Rectal smooth muscle tissue (tissue), 1 donor: ENCODE measurements around the gene IL1B.
"Not testable (repeated sequence)": the region's sequence is repeated elsewhere in the genome, so short reads cannot be mapped to it uniquely, and the experiment has no call there.

Experiments
- H3K27ac ChIP-seq: one replicate; pipeline ENCODE4 v1.7.0; 2013; ENCODE audit warnings: low read depth, low read length, inconsistent platforms
- H3K27me3 ChIP-seq: one replicate; pipeline ENCODE4 v1.7.0; 2013; ENCODE audit warnings: low read length; ENCODE audit not compliant: control insufficient read depth, insufficient read depth
- H3K36me3 ChIP-seq: one replicate; pipeline ENCODE4 v1.7.0; 2013; ENCODE audit warnings: low read length; ENCODE audit not compliant: control insufficient read depth, insufficient read depth
- H3K4me1 ChIP-seq: one replicate; pipeline ENCODE4 v1.7.0; 2013; ENCODE audit warnings: low read length; ENCODE audit not compliant: control insufficient read depth, insufficient read depth
- H3K4me3 ChIP-seq: one replicate; pipeline ENCODE4 v1.7.0; 2013; ENCODE audit warnings: low read length
- H3K9ac ChIP-seq: one replicate; pipeline ENCODE4 v1.7.0; 2013; ENCODE audit warnings: low read length

IL1B gene

DNA sequence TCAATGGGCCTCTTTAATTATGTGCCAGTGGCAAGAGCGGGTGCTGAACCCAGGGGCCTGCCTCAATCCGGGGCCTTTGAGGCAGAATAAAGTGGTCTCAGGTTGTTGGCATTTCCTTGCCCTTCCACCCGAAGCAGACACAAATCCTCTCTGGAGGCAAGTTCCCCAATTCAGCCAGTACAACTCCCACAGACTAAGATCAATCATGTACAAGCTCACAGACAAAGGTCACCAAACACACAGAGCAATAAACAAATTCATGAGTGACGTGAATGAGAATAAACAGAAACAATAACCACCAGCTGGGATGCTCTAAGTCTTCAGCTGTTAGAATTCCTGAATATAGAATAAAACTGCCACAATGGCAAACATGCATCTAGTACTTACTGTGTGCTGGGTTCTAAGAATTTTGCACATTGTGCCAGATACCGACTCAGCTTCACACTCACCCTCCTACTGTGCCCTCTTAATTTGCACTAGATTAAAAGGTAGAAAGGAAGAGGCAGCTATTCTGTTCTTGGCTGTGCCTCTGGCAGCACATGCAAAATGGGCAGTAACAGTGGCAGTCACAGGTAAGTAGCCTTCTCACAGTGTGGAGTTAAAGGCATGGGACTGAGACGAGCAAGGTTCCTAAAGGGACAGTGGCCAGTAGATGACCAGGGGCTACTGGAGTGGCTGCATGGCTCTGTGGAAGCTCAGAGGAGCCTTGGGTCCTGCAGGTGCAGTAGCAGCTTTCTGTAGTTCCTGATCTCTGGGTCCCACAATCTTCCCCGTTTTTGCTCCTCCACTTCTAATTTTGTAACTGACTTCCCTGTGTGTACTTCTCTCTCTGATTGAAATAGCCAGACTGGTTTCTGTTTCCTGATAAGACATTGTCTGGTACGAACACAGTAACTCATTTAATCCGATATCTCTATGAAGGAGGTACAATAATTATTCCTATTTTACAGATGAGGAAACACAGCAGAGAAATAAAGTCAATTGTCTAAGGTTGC lies 34.6 kb upstream of the IL1B start:
- Histone ChIP-seq H3K9ac (no peak overlapping the region), H3K4me3 (no peak overlapping the region), H3K4me1 (no peaks in the 10 kb centered on the region), H3K27ac (no peak overlapping the region), H3K36me3 (no peaks in the 10 kb centered on the region), H3K27me3 (no peaks in the 10 kb centered on the region)

DNA sequence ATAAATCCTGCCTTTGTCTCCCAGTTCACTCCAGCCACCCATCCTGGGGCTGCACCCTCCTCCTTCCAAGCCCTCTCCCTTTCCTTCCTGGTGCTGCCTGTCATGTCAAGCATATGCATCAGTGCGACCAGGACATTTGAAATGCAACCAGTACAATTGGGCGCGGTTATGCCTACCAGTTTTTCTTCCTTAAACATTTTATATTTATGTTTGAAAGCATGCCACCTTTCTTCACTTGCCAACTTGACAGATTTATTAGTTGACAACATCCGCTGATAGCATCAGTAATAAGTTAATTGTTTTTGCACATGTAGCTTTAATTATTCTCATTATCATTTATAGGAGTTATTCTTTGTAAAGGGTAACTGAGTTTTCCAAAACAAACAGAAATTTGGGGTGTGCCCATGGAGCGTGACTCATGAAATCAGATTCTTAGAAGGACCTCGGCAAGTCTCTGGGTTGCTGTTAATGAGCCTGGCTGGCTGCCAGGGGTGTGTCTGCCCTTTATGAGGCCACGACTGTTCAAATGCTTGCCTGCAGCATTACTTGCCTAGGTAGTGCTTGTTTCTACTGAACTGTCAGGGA lies 32.8 kb upstream of the IL1B start:
- Histone ChIP-seq H3K4me1 (no peaks in the 10 kb centered on the region), H3K27ac (no peak overlapping the region), H3K27me3 (no peaks in the 10 kb centered on the region), H3K4me3 (no peak overlapping the region), H3K9ac (no peak overlapping the region), H3K36me3 (no peaks in the 10 kb centered on the region)

DNA sequence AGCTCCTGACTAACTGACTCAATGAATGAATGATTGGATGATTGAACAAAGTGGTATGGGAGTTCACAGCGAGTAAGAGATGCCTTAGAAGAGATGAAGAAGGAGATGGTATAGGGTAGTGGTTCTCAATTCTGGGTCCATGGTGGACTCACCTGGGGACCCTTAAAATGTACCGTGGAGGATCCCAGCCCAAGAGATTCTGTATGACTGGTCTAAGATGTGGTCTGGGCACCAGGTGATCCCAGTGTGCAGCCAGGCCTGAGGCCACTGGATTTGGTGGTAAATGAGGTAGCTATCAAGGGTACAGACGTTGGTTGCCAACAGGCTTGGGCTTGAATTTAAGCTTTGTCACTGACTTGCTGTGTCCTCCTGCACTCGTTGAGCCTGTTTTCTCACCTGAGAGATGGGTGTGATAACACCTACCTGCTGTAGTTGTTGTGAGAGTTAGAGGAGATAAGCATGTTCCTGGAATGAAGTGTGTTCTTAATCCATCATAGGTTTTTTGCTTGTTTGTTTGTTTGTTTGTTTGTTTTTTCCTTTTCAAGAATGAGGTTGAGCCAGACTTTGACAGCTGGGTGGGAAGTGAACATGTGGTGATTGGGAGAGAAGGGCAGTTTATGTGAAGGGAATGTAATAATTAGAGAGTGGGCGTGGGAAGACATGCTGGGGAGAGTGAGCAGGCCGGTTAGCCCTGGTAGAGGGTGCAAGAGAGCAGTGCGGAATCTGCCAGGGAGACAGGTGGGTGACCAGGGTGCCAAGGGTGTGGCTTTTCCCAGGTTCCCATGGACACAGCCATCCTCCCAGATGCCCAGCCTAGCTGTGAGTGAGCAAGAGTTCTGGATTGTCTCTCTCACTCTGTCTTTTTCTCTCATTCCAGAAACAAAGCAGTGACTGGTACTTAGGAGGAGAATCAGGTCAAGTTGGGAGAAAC lies 31.4 kb upstream of the IL1B start:
- Histone ChIP-seq H3K36me3 (no peaks in the 10 kb centered on the region), H3K27ac (no peak overlapping the region), H3K9ac (no peak overlapping the region), H3K4me3 (no peak overlapping the region), H3K27me3 (no peaks in the 10 kb centered on the region), H3K4me1 (no peaks in the 10 kb centered on the region)

DNA sequence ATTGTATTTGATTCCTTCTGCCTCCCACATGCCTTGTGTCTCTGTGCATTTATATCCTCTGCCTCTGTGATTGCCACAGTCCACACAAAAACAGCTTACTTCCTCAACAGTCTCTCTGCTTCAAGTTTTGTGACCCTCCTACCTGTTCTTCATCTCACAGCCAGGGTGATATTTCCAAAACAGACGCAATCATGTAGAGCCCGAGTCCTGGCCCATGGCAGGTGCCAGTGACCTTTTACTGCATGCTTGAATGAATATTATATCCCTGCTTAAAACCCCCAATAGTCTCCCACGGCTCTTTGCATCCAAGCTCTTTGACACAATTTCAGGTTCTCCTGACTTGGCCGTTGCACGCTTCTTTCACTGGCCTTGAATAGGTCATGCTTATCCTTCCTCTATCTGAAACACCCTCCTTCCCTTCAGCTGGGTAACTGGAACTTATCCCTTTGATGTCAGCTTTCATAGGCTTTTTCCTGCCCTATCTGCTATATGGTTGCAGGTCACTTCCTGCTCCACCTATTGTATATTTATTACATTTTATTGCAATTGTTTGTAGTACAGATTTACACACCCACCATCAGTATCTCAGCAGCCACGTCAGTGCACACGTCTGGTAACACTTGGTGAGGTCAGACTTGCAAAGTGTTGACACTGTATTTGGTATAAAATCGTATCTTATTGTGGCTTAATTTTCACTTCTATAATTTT lies 29.7 kb upstream of the IL1B start:
- no peaks in the 10 kb centered on the region for H3K4me1 ChIP-seq
- H3K27ac ChIP-seq = no peak overlapping the region
- no peaks in the 10 kb centered on the region for H3K36me3 ChIP-seq
- H3K9ac ChIP-seq = no peak overlapping the region
- no peak overlapping the region for H3K4me3 ChIP-seq
- no peaks in the 10 kb centered on the region for H3K27me3 ChIP-seq

DNA sequence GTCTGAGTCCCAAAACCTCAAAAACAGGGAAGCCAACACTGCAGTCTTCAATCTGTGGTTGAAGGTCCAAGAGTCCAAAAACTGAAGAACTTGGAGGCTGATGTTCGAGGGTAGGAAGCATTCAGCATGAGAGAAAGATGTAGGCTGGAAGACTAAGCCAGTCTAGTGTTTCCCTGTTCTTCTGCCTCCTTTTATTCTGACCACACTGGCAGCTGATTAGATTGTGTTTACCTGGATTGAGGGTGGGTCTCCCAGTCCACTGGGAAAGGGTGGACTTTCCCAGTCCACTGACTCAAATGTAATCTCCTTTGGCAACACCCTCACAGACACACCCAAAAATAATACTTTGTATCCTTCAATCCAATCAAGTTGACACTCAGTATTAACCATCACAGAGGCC lies 27.5 kb upstream of the IL1B start:
- Histone ChIP-seq H3K27ac (no peak overlapping the region), H3K36me3 (no peaks in the 10 kb centered on the region), H3K9ac (no peak overlapping the region), H3K4me1 (no peaks in the 10 kb centered on the region), H3K4me3 (no peak overlapping the region), H3K27me3 (no peaks in the 10 kb centered on the region)

DNA sequence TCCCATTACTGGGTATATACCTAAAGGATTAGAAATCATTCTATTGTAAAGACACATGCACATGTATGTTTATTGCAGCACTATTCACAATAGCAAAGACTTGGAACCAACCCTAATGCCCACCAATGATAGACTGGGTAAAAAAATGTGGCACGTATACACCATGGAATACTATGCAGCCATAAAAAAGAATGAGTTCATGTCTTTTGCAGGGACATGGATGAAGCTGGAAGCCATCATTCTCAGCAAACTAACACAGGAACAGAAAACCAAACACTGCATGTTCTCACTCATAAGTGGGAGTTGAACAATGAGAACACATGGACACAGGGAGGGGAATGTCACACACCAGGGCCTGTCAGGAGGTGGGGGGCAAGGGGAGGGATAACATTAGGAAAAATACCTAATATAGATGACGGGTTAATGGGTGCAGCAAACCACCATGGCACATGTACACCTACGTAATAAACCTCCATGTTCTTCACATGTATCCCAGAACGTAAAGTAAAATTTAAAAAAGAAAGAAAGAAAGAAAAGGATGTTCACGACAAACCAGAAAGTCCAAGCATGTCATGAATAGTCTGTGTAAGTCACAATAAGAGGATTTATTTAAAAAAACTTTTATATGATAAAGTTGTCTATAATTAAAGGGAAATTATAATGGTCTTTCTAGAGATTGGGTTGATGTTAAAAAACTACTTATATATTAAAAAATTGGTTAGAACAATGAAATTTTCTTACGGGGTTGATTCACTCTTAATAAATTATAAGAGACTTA lies 23.0 kb upstream of the IL1B start:
- not testable (repeated sequence) for H3K4me3 ChIP-seq, H3K27ac ChIP-seq, H3K9ac ChIP-seq, H3K36me3 ChIP-seq, H3K4me1 ChIP-seq, H3K27me3 ChIP-seq

DNA sequence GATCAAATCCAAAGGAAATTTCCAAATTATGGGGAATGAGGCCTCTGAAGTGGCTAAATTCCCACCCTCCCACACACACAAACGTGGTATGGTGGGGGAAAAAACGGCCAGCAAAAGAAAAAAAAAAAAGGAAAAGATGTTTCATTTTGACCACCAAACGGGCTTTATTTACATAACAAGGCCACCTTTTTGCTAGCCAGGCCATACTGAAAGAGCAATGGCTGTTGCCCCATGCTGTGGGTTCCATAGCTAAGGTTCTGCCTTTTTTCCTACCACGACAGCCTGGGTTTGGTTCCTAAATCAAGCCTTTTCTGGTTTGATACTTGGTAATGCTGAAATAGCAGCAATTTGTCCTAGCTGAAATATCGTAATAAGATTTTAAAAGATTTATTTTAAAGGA lies 14.0 kb upstream of the IL1B start:
- H3K4me1 ChIP-seq = no peaks in the 10 kb centered on the region

DNA sequence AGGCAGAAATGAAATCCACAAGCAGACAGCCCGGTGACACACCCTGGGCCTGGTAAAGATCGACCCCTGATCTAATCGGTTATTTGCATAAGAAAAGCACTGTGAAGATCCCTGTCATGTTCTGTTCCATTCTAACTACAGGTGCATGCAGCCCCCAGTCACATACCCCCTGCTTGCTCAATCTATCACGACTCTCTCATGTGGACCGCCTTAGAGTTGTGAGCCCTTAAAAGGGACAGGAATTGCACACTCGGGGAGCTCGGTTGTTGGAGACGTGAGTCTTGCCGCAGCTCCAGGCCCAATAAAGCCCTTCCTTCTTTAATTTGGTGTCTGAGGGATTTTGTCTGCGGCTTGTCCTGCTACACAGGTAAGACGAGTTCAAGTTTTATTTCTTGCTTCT lies 13.4 kb upstream of the IL1B start:
- no peaks in the 10 kb centered on the region for H3K36me3 ChIP-seq
- H3K4me3 ChIP-seq = no peak overlapping the region

More for the DNA sequence above, 14.0 kb upstream of the IL1B start:
- Histone ChIP-seq H3K27ac (no peak overlapping the region), H3K27me3 (no peaks in the 10 kb centered on the region), H3K36me3 (no peaks in the 10 kb centered on the region), H3K9ac (no peak overlapping the region), H3K4me3 (no peak overlapping the region)

DNA sequence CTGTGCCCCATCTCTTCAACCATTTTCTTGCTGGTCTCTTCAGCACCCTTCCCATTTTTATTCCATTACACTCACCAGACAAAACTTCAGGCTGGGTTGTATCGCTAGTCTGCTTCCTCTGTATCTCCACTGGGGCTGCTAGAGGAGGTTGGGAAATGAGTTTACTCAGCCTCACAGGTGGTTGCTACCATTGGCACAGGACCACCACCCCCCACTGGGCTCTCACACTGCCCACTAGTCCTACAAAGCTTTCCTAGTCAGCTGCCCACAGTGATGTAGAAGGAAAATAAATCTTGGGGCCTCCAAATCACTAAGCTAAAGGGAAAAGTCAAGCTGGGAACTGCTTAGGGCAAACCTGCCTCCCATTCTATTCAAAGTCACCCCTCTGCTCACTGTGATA lies 12.3 kb upstream of the IL1B start:
- Histone ChIP-seq H3K27ac (no peak overlapping the region), H3K4me3 (no peak overlapping the region), H3K27me3 (no peaks in the 10 kb centered on the region), H3K9ac (no peak overlapping the region), H3K4me1 (no peaks in the 10 kb centered on the region), H3K36me3 (no peaks in the 10 kb centered on the region)

More for the DNA sequence above, 13.4 kb upstream of the IL1B start:
- no peak overlapping the region for H3K9ac ChIP-seq
- H3K27me3 ChIP-seq = no peaks in the 10 kb centered on the region
- no peak overlapping the region for H3K27ac ChIP-seq
- H3K4me1 ChIP-seq = no peaks in the 10 kb centered on the region

DNA sequence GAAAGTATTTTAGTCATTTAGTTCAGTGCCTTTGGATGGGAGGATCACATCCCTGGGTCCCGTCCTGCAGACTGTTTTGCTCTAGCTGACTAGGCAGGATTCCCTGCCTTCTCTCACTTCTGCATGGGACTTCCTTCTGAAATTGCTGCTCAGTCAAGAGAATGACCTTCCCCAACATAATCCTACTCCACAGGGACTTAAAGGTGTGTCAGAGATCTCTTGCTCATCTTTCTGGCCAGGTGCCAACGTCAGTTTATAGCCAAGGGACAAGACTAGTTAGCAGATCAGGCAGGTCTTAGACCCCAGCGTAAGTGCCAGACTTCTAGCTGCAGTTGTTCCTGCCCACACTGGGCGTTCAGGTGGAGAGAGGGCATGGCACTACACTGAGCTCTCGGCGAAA lies 9.5 kb upstream of the IL1B start:
- Histone ChIP-seq H3K27me3 (no peaks in the 10 kb centered on the region), H3K27ac (no peak overlapping the region), H3K36me3 (no peaks in the 10 kb centered on the region), H3K9ac (no peak overlapping the region), H3K4me1 (no peaks in the 10 kb centered on the region), H3K4me3 (no peak overlapping the region)

DNA sequence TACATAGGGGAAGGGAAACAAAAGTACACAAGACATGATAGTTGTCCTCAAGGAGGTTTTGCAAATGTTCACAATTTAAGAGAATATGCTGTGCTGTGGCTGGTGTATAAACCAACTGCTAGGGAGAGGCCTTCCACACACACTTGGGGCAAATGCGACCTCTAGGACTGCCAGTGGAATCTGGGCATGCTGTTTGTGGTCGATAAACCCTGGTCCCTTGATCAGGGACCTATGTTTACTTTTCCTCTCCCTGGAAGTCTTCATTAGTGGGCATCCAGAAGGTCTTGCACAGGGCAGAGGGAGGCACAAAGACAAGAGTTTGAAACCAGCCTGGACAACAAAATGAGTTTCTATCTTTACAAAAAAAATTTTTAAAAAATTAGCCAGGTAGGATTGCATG lies 7.3 kb upstream of the IL1B start:
- Histone ChIP-seq H3K4me1 (no peaks in the 10 kb centered on the region), H3K27me3 (no peaks in the 10 kb centered on the region)

More for the DNA sequence above, 7.3 kb upstream of the IL1B start:
- Histone ChIP-seq H3K9ac (no peak overlapping the region), H3K4me3 (no peak overlapping the region), H3K36me3 (no peaks in the 10 kb centered on the region), H3K27ac (no peak overlapping the region)
